Measurements from ENCODE around the gene CENPA. TPM values are rescaled to one million over a fixed set of nuclear protein-coding genes. Genes with fewer than 3 reads are reported as not detected.
"Not testable (repeated sequence)": the region's sequence is repeated elsewhere in the genome, so short reads cannot be mapped to it uniquely, and the experiment has no call there.

Gene CENPA
- not detected for total RNA-seq

DNA sequence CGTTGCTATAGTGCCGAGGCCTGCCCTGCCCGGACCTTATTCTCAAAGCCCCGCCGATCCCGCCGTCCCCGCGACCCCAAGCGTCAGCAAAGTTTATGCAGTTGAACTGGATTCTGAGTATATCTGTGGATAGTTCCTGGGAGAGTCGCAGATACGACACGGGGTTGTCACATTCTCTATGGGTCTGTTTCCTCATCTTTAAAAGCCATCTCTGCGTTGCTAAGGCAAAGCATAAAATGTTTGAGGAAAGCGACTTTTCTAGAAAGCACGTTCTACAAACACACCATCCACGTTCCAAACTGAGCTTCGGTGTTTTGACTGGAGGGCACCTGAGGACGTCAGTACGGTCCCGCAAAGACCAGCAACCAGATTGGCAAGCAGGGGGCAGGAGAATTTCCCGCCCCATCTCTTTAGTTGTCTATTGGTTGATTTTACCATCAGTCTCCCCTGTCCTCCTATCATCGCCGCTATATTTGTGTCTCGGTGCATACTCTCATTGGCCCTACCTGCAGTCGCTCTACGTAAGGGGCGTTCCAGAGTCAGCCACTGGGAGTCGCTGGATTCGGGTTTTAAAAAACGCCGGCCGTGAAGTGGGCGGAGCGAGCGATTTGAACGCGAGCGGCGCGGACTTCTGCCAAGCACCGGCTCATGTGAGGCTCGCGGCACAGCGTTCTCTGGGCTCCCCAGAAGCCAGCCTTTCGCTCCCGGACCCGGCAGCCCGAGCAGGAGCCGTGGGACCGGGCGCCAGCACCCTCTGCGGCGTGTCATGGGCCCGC lies at the start of gene CENPA:
Gene CENPA (plus strand): TSS at position 626 of the 776 bp plus-strand sequence. CDS start 141 bp downstream, at position 767.
- peak; percentile 94 for DNase-seq

DNA sequence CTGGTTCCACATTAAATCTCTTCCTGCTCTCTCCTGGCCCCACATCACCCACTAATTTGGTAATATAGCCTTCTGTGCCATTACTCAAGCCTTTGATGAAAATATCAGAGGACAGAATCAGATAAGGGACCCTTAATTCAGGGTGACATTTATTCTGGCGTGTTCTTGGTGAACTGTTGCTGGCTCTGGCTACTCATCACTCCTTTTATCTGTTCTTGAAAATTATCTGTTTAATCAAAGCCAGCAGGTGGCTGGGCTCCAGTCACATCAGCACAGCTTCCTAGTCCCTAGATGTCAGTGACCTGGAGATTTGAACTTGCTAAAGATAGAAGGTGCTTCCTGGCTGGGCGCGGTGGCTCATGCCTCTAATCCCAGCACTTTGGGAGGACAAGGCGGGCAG lies 48.6 kb upstream of the CENPA start:
- DNase-seq, result no peak

- DNase-seq, result no peak
Measured at GRCh38 chr2:26738481-26738880, 47.4 kb upstream of the CENPA start.

DNA sequence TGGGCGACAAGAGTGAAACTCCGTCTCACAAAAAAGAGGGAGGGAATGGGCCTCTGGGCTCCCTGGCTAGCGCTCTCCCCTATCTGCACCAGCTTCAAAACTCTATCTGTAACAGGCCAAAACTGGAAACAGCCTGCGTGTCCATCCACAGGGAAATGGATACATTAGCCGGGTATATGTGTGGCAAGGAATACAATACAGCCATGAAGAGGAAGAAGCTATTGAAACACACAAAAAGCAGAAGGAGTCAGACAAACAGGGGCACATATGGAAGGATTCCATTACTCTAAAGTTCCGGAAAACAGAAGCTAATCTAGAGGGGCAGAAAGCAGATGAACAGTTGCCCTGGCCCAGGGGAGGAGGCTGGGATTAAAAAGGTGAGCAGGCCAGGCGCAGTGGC lies 46.3 kb upstream of the CENPA start:
- DNase-seq, result no peak

DNA sequence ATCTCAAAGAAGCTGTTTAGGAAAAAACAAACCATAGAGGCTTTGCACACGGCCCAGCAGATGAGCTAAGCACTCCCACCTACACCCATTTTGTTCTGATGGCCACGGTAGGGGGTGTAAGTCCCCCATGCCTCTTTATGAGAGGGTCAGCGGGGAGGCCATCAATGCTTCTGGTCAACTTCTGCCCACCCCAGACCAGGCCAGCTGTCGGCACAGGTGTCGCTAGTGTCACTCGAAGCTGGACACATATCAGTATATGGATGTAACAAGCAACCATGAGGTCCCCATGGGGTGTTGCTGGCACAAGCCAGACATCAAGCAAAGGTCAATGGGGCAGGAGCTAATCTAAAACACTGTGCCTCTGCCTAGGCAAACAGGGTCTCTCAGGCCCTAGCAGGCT lies 45.5 kb upstream of the CENPA start:
- no peak for DNase-seq

DNA sequence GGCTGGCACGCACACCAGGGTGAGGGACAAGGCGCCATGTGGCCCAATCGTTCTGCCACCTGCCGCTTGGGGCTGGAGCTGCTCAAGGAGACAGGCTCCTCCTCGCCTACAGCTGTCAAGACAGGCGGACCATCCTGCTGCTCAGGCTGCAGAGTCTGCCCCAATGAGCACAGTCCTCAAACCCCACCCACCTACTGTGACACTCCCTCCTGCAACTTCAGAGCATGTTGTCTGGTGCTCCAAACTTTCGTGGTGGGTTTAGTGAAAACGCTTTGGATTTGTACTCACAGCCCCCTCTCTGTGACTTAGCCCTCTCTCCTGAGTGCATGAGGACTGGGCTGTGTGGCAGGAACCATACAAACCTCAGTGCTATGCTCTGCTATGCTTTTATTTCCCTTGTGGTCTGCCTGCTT lies 45.0 kb upstream of the CENPA start:
- no peak for DNase-seq

DNA sequence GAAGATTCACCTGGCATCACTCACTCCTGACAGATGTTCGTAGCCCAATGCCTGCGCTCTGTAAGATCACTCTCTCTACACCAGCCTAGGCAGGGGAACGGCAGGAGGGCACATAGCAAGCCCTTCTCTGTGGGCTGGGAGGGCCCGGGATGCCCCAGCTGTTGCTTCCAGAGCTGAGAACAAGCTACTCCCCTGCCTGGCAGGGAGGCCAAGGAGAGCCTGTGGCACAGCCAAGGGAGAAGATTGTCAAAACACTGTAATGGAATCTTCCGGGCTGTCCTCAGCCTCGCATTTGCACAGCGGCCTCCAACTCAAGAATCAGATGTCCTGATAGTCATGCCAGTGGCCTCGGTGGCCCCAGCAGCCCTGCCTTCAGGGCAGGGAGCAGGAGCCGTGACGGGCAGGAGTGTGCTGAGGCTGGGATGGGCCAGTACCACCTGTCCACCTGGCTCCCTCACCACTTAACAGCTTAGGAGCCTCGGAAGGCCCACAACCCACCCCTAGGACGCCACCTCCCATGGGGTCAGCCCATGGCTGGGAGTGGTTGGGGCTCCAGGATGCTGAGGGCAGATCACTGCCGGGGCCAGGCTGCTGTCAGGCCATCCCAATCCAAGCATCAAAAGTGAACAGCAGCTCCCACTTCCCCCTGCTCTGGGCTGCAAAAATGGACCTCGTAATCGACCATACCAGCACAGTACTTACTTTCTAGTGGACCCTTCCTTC lies 43.6 kb upstream of the CENPA start:
- no peak for DNase-seq

DNA sequence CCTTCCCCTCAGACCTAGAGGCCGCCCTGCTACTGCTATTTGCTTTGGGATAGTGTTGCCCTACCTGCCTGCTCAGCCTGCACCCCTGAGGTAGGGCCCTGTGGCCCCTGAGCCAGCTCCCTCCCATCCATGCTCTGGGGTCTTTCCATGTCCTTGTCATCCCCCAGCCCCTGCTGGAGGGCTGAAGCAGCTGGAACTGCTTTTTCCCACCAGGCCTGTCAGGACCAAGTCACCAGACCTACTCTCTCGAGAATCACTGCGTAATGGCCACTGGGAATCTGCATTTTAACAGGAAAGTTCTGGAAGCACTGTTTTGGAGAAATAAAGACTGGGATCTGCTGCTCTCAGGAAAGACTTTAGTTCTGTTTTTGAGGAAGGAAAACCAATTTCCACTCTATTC lies 42.0 kb upstream of the CENPA start:
- DNase-seq, result no peak

DNA sequence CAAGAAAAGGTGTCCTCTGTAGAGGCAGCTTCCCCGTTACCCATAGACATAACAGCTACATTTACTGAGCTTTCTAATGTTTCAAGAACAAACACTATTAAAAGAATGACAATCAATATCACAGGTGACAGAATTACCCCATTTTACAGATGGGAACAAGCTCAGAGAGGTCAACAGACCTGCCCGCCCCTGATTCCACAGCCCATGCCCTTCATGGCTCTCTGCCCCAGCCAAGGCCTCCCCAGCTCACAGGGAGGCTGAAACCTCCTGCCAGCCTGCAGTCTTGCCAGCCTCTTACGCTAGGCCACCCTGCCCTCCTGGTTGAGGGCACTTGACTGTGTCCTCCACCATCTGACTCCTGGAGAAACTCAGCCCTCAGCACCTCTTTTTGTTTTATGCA lies 40.9 kb upstream of the CENPA start:
- DNase-seq, result no peak

DNA sequence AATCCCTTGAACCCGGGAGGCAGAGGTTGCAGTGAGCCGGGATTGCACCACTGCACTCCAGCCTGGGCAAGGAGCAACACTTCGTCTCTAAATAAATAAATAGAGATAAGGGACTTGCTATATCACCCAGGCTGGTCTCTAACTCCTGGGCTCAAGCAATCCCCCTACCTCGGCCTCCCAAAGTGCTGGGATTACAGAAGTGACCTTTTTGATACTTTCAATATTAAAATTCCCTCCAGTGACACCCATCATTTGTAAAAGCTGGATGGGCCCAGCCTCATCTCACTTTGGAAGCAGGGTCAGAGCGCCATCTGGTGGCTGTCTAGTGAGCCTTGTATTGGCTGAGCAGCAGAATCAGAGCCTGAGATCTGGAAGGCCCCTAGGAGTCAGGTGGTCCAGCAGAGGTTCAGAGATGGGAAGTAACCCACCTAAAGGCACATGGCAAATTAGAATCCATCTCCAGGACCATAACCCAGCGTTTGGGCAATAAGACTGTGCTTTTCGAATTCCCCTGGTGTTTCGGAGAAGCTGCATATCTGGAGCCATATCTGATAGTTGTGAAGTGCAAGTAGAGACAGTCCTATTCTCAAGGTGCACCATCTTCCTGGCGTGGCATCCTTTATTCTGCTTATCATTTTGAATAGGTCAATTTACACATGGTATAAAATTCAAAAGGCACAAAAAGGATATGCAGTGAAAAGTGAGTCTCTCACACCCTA lies 40.1 kb upstream of the CENPA start:
- peak; percentile 70 for DNase-seq

DNA sequence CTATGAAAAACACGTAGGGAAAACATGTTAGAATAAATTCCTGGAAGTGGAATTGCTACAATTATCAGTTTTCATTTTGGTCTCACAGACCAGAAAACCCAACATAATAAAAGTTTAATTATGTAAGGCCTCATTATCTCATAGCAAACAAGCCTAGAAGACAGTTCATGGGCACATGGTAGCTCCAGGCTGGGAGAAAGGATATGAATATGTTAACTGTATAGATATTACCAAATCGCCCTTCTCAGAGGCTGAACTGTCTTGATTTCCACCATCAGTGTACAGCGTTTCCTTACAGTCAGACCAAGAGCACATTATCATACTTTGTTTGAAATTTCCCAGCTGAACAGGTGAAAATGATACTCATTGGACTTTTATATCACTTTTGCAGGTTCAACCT lies 38.9 kb upstream of the CENPA start:
- DNase-seq, result no peak

- not testable (repeated sequence) for DNase-seq
Measured at GRCh38 chr2:26749787-26750420, 36.0 kb upstream of the CENPA start.

- DNase-seq, result not testable (repeated sequence)
Measured at GRCh38 chr2:26750467-26750866, 35.4 kb upstream of the CENPA start.

- DNase-seq, result no peak
Measured at GRCh38 chr2:26752656-26753055, 33.2 kb upstream of the CENPA start.

- DNase-seq, result no peak
Measured at GRCh38 chr2:26754539-26754938, 31.3 kb upstream of the CENPA start.

GRCh38 chr2:26754972-26755670 lies 30.7 kb upstream of the CENPA start:
- no peak for DNase-seq

DNA sequence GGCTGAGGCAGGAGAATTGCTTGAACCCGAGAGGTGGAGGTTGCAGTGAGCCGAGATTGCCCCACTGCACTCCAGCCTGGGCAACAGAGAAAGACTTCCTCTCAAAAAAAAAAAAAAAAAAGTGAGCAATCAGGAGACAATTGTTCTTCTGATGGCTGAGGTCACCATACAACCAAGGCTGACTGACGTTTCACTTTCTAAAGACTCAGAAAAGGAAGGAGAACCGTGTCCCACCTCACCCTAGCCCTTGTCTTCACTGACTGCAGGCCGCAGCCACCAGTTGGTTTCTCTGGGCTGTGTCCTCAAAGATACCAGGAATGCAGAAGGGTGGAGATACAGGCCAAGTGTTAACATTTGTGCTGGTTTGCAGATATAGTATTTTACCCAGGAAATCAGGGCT lies 29.5 kb upstream of the CENPA start:
- no peak for DNase-seq

GRCh38 chr2:26757873-26758789 lies 27.7 kb upstream of the CENPA start:
- no peak for DNase-seq

DNA sequence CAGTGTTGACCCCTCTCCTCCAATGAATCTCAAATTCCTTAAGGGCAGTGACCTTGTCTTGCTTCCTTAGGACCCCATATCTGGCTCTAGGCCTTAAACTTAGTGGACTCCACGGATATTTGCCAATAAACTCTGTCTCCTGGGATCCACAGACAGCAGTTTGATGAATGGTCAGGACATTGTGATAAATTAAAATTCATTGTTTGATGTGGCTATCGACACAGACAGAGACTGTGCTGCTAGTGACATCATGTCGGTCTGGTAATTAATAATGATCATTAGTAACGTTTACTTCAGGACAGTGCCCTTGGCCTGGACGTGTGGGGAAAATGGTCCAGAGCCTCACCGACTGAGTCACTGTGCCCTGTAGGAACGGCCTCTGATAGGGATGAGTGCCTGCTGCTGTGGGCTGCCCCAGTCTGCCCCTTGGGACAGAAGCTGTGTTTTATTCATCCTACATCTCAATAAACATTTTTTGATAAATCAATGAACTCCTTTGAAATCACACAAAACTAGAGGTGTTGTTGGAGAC lies 27.0 kb upstream of the CENPA start:
- DNase-seq, result no peak

DNA sequence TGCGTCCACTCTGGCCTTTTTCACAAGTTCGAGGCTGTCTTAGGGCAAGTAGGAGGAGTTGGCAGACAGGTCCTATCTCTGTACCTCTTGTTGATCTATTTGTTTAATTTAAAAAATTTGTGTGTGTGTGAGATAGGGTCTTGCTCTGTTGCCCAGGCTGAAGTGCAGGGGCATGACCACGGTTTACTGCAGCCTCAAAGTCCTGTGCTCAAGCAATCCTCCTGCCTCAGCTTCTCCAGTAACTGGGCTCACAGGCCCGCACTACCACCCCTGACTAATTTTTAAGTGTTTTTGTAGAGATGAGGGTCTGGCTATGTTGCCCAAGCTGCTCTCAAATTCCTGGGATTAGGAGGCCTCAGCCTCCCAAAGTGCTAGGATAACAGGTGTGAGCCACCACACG lies 26.0 kb upstream of the CENPA start:
- no peak for DNase-seq

GRCh38 chr2:26760991-26761390 lies 24.9 kb upstream of the CENPA start:
- DNase-seq, result not testable (repeated sequence)
